Medulla oblongata (tissue), 1 donor: ENCODE results near the gene ARHGAP24.
"Not testable (repeated sequence)": the region's sequence is repeated elsewhere in the genome, so short reads cannot be mapped to it uniquely, and the experiment has no call there.

Source experiments
- DNase-seq: peaks from one replicate; pipeline ENCODE4 v3.0.0-alpha.2; 2015; ENCODE audit errors: extremely low spot score

The ARHGAP24 gene

DNA sequence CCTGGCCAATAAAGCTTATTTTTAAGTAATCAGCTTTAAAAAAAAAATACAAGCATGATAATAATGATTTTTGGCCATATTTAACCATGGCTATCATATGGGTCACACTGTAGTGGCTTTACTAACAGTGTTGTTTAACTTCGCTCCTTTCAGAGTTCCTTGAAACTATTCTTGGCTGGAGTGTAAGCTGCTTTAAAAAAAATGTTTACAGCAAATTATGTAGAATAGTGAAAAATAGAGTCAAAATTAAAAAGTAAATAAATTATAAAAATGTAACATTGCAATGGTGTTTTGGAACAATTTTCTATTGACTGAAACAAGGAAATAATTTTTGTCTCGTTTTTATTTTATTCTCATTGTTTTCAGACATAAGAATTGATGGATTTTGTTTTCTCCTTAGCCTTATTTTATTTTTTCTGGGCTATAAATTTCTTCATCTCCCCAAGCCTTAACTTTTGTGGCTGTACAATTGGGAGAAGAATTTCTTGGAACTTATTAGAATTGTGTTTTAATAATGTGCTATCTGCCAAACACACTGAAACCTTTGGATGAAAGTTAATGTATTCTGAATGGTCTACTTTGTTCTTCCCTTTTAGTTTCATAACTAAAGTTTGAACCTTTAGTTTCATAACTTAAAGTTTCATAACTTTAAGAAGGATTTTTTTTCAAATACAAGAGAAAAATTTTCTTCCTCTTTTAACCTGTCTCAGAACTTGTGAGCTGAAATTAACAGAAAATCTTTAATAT, 182.0 kb downstream of the ARHGAP24 start:
- no peak for DNase-seq

- no peak for DNase-seq
Measured at GRCh38 chr4:85658766-85659439, 184.0 kb downstream of the ARHGAP24 start.

- DNase-seq, result no peak
Measured at GRCh38 chr4:85659610-85660218, 184.8 kb downstream of the ARHGAP24 start.

- not testable (repeated sequence) for DNase-seq
Measured at GRCh38 chr4:85666625-85667024, 191.7 kb downstream of the ARHGAP24 start.

- DNase-seq, result peak; percentile 80
Measured at GRCh38 chr4:85669204-85669603, 194.3 kb downstream of the ARHGAP24 start.

DNA sequence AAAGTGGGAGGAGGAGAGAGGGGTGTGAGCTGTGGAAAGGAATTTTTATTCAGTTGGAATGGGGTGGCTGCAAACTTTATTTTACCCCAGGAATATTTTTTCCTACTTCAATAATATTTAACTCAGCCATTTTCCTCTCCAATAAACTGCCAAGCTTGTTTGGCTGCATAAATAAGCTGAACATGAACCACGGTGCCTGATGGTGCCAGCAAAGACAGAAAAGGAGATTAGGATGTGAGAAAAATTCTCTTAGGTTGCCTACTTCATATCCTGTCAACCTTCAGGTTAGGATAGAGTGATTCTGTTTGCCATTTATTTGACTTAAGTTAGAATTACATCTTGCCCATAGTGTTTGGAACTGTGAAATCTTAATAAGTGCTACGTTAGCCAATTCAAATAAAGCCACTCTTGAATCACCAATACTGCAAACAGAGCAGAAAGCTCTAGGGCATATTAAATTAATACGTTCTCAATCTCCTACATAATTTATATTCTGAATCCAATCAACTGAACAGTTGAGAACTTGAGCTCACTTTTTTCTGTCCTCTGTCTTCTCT, 195.1 kb downstream of the ARHGAP24 start:
- no peak for DNase-seq

- no peak for DNase-seq
Measured at GRCh38 chr4:85671120-85671519, 196.2 kb downstream of the ARHGAP24 start.

DNA sequence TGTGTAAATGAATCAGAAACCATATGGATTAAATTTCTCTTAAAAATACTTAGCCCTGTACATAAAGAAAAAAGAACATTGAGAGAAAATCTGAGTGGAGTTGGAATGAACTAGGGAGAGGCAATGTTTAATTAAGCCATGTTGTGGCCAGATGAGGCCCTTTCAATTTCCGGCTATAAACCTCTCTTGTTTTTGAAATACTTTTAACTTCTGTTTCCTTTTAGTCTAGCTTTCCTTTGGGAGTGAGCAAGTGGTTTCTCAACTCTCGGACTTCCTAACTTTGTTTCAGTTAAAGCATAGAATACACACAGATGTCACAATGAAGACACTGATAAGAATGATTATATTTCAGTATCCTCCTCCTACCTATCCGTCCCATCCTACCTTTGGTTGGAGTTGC, 197.2 kb downstream of the ARHGAP24 start:
- no peak for DNase-seq

DNA sequence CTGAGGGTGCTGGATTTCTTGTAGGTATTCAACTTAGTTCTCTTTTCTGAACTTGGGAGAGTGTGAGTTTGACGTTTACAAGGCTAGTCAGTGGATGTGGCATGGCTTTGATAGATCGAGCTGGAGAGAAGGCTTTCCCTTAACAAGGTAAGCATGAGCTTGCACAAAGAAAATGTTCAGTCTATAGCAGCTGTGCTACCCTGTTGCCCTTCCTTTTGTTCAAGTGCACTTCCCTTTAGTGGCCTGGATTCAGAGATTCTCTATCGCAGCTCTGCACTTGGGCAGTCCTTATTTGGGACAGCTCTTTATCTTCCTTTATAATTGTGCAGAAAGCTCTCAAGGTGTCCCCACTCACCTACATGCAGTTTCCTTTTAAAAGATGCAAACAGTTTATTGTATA, 198.0 kb downstream of the ARHGAP24 start:
- DNase-seq, result peak; percentile 41

DNA sequence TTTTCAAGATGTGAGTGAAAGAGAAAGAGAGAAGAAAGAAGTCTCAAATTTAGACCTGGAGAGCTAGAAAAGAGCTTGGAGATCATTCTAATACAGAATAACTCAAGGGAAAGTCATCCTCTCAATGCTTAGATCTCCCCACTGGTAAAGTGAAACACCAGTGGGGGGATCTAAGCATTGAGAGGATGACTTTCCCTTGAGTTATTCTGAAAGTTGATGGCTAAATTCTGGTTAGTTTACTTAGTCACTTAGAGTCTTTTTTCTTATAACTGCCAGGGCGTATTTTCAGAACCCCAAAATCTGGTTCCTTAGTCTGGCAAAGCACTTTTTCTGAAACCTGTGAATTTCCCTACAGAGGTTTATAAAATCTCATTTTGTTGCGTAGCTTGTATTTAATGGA, 198.6 kb downstream of the ARHGAP24 start:
- no peak for DNase-seq

- DNase-seq, result no peak
Measured at GRCh38 chr4:85675076-85676049, 200.4 kb downstream of the ARHGAP24 start.

GRCh38 chr4:85676050-85676425, 201.1 kb downstream of the ARHGAP24 start:
- DNase-seq, result no peak

DNA sequence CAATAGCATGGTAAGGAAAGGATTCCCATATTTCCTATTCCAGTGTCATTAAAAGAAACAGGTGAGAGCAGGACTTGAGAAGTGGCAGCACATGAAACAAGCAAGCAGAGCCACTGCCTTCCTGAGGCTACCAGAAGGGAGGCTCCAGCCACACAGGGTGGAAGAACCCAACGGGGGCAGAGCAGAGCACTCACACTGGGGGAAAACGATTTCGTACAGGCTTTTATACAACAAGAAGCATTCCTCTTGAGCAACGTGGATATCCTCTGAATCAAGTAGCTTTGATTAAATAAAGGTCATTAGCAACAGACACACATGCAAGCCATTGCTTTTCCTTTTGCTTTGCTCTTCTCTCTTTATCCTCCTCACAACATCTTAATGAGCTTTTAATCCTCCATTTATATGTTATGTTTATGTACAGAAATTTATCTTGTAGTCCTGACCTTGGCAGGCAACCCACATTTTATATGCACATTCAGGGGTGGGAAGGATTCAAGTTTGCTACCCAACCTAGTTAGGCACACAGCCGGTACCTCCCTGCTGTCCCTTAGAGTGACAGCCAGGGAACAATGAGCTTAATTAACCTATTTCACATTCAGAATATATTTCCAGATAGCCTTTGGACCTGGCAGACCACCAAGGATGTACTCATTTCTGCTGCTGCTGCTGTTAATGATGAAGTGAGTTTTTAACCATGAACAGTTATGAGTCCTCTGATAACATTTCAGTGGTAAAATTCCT, 202.1 kb downstream of the ARHGAP24 start:
- DNase-seq, result no peak

DNA sequence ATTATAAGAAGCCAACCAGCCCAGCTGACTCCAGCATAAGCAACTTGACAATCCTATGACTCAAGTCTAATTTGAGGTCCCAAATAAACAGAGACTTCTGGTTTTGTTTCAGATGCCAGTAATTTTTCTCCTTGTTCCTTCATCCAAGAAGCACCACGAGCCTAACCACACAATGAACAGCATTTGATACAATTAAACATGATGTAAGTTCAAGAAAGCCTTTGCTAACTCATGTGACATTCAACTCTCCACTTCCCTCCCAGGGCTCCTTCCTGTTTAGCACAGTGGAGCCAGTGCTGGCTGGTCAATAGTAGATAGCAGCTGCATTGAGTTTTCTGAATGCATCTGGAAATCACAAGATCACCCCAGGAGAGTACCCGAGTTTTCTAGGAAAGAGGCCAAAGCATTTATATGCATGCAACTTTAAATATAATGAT, 206.3 kb downstream of the ARHGAP24 start:
- DNase-seq, result peak; percentile 92

DNA sequence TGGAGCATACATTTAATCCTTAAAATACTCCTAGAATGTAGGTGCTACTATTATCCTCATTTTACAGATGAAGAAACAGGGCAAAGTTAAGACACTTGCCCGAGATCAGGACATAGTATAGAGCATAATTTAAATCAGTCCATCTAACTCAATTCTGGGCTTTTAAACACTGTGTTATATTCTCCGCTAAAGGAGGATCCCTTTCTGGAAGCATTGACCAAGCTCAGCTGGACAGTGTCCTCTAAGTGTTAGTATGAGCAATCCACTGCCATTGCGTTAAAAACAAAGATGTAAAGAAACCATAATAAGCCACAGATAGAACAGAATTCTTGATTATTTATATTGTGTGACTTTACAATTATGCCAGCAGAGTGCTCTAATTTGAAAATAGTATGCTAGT, 207.0 kb downstream of the ARHGAP24 start:
- no peak for DNase-seq

DNA sequence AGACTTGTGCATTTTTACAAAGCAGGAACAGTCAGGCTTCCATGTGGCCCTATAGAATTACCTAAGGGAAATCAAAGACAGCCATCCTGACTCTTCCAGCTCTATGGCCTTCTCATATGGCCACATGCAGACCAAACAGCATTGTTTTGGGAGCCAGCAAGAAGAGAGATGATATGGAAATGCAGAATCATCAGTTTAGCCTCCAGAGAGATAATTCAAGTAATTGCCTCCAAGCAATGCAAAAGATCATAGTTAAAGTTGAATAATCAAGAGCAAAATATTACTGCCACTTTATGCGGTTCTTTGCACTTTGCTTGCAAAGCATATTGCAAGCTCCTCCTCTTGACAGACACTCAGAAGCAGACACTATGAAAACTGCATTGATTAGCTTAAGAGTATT, 207.4 kb downstream of the ARHGAP24 start:
- DNase-seq, result no peak

- no peak for DNase-seq
Measured at GRCh38 chr4:85684676-85685075, 209.7 kb downstream of the ARHGAP24 start.

DNA sequence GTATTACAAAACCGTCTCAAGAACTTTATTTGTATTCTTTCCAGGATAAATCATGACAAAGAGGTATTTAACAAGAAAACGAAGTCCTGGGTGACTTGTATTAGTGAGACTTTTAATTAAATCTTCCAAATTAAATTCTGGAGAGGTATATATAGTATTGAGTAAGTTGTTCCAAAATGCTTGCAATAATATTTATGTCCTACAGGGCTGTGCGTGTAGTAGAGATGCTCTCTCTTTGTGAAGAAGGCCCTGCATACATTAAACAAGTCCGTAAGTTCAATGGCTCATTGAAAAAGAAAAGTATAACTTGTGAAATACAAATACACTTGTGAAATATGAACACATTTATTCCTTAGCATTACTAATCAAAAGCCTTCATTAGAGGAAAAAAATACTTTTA, 211.4 kb downstream of the ARHGAP24 start:
- DNase-seq, result no peak

- no peak for DNase-seq
Measured at GRCh38 chr4:85688055-85688740, 213.2 kb downstream of the ARHGAP24 start.

DNA sequence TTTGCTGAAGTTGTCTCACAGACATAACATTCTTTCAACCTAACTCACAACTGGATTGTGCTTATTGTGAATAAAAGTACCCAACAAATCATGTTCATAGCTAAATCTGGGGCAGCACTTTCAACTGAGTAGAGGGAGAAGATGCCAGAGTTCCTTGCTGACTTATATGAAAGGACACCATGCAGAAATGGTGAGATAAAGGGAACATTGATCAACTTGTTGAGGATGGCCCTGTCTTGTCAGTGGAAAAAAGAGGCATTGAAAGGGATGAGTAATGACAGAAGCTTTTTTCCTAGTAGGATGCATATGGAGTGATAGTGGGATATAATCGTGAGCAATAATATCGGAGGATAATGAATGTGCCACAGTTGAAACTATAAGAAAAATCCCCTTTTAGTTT, 221.7 kb downstream of the ARHGAP24 start:
- no peak for DNase-seq
